Smooth muscle cell (in vitro differentiated cells): ENCODE results near the gene BDKRB2. TPM values are rescaled to one million over a fixed set of nuclear protein-coding genes. Genes with fewer than 3 reads are reported as not detected.

ENCODE experiments used
- DNase-seq: peaks from one replicate; lab custom pipeline; 2025; ENCODE audit not compliant: unreplicated experiment; lab: John Stamatoyannopoulos, UW
- H2AFZ ChIP-seq: fragments of 200-600 bp; sonication (generic); 2 replicates; pipeline ENCODE4 v1.6.0; 2016; ENCODE audit warnings: antibody characterized with exemption, low read depth, mild to moderate bottlenecking
- H3F3A ChIP-seq: fragments of 200-600 bp; sonication (generic); 2 replicates; pipeline ENCODE4 v1.6.0; 2017; ENCODE audit warnings: antibody characterized with exemption, low read depth
- H3K27ac ChIP-seq: fragments of 200-600 bp; sonication (generic); 2 replicates; pipeline ENCODE4 v1.5.1; 2016; ENCODE audit warnings: low read depth, mild to moderate bottlenecking
- H3K27me3 ChIP-seq: fragments of 200-600 bp; sonication (generic); 2 replicates; pipeline ENCODE4 v1.6.1; 2016; ENCODE audit warnings: low read depth, mild to moderate bottlenecking
- H3K36me3 ChIP-seq: fragments of 200-600 bp; sonication (generic); 2 replicates; pipeline ENCODE4 v1.5.1; 2016; ENCODE audit warnings: low read depth
- H3K4me1 ChIP-seq: fragments of 200-600 bp; sonication (generic); 2 replicates; pipeline ENCODE4 v1.5.1; 2016; ENCODE audit warnings: low read depth
- H3K4me2 ChIP-seq: fragments of 200-600 bp; sonication (generic); 2 replicates; pipeline ENCODE4 v1.6.0; 2016; ENCODE audit warnings: mild to moderate bottlenecking
- H3K4me3 ChIP-seq: fragments of 200-600 bp; sonication (generic); 2 replicates; pipeline ENCODE4 v1.5.1; 2016; ENCODE audit warnings: mild to moderate bottlenecking
- H3K79me2 ChIP-seq: fragments of 200-600 bp; sonication (generic); 2 replicates; pipeline ENCODE4 v1.6.0; 2016; ENCODE audit warnings: low read depth, mild to moderate bottlenecking
- H3K9ac ChIP-seq: fragments of 200-600 bp; sonication (generic); 2 replicates; pipeline ENCODE4 v1.6.0; 2016; ENCODE audit warnings: low read depth
- H3K9me3 ChIP-seq: fragments of 200-600 bp; sonication (generic); replicated peaks from 2 replicates; pipeline ENCODE4 v1.5.1; 2016; ENCODE audit warnings: low read depth
- H4K20me1 ChIP-seq: fragments of 200-600 bp; sonication (generic); 2 replicates; pipeline ENCODE4 v1.6.0; 2016; ENCODE audit warnings: low read depth
- CTCF ChIP-seq: fragments of 200-600 bp; sonication (generic); IDR thresholded peaks from 2 replicates; pipeline ENCODE4 v1.5.1; 2017; ENCODE audit warnings: borderline replicate concordance, mild to moderate bottlenecking, antibody characterized with exemption; ENCODE audit not compliant: insufficient read depth, poor library complexity, severe bottlenecking
- WGBS: methylation state at CpG from one replicate; pipeline ENCODE4 v1.1.7; 2016; ENCODE audit warnings: low lambda C conversion rate; 5-methylcytosine and 5-hydroxymethylcytosine counted together
- polyA plus RNA-seq: library from polyadenylated mRNA; unstranded; fragments of >200 nt; fragmentation: Nextera tagmentation; extraction: Ambion mirVana; gene quantifications from 2 replicates; pipeline ENCODE4 v1.2.1, GENCODE V29; 2016
- total RNA-seq: library from RNA; depleted of rRNA; stranded (reverse); fragments of >200 nt; gene quantifications from 2 replicates; pipeline ENCODE4 v1.2.3, GENCODE V29; 2014

BDKRB2 gene
- total and polyA plus RNA-seq, 2 experiments from 2014 or later = 10.4 to 16.9 TPM

DNA sequence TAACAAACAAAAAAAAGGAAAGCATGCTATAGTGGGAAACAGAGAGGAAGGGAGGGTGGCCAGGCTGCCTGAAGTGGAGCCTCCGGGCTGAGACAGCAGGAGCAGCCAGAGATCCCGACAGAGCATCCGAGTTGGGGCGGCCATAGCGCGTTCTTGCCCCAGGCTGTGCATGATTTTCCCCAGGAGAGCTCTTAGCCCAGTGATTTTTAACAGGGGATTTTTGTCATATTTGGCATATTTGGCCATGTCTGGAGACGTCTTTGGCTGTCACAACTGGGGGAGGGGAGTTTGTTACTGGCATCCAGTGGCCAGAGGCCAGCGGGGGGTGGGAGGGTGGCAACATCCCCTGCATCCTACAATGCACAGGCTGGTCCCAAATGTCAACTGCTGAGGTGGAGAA lies 74.9 kb downstream of the BDKRB2 start:
- no peak for TF ChIP-seq CTCF
- no peak overlapping the region for H3K9ac ChIP-seq
- H3K79me2 ChIP-seq = no peaks in the 10 kb centered on the region
- H3K4me1 ChIP-seq = peaks cover 20% of the 10 kb centered on the region
- H2AFZ ChIP-seq = no peak overlapping the region
- peaks cover 23% of the 10 kb centered on the region for H3F3A ChIP-seq
- H3K27me3 ChIP-seq = no peaks in the 10 kb centered on the region
- H3K36me3 ChIP-seq = no peaks in the 10 kb centered on the region
- no peak for DNase-seq
- no peak overlapping the region for H3K4me3 ChIP-seq
- WGBS = 61% methylated on average over 8 of the region's 8 CpGs
- H3K27ac ChIP-seq = peak overlapping the region; percentile 35
- H4K20me1 ChIP-seq = no peaks in the 10 kb centered on the region
- peak overlapping the region; percentile 42 for H3K4me2 ChIP-seq
- no peaks in the 10 kb centered on the region for H3K9me3 ChIP-seq

DNA sequence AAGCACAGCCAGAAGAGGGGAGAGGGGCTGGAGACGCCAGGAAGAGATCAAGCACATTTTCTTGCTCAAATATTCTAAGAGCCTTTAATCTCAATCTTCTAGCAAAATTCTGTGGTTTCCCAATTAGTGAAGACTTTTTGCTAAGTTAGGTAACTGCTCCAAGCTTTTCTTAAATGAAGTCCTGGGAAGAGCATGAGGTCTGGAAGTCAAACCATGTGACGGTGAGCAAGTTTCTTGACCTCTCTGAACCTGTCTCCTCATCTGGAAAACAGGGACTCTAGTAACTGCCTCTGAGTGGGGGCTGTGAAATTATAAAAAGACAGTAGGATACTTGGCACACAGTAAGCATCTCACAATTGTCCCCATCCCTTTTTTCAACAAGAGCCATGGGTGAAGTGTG lies 75.5 kb downstream of the BDKRB2 start:
- no peak for DNase-seq
- no peaks in the 10 kb centered on the region for H3K27me3 ChIP-seq
- H3K79me2 ChIP-seq = no peaks in the 10 kb centered on the region
- H2AFZ ChIP-seq = no peak overlapping the region
- no peak for TF ChIP-seq CTCF
- WGBS = 62% methylated on average over 2 of the region's 2 CpGs
- H3K4me2 ChIP-seq = no peak overlapping the region
- H3K9me3 ChIP-seq = no peaks in the 10 kb centered on the region
- H3F3A ChIP-seq = peaks cover 18% of the 10 kb centered on the region
- H3K4me1 ChIP-seq = peaks cover 18% of the 10 kb centered on the region
- peak overlapping the region; percentile 35 for H3K27ac ChIP-seq
- H3K4me3 ChIP-seq = no peak overlapping the region
- H3K36me3 ChIP-seq = no peaks in the 10 kb centered on the region
- no peaks in the 10 kb centered on the region for H4K20me1 ChIP-seq
- H3K9ac ChIP-seq = no peak overlapping the region

- no peaks in the 10 kb centered on the region for H3K27me3 ChIP-seq
- no peak overlapping the region for H2AFZ ChIP-seq
- peaks cover 19% of the 10 kb centered on the region for H3K4me1 ChIP-seq
- no peaks in the 10 kb centered on the region for H3K9me3 ChIP-seq
- H3K27ac ChIP-seq = peak overlapping the region; percentile 64
- 38% methylated on average over 4 of the region's 4 CpGs for WGBS
- no peak overlapping the region for H3K9ac ChIP-seq
- H3K4me3 ChIP-seq = no peak overlapping the region
- no peak for DNase-seq
- H3F3A ChIP-seq = peaks cover 10% of the 10 kb centered on the region
- peak overlapping the region; percentile 1 for H3K4me2 ChIP-seq
- no peaks in the 10 kb centered on the region for H4K20me1 ChIP-seq
- no peaks in the 10 kb centered on the region for H3K36me3 ChIP-seq
- no peak for TF ChIP-seq CTCF
- H3K79me2 ChIP-seq = no peaks in the 10 kb centered on the region
Observed at GRCh38 chr14:96281486-96281885, 76.8 kb downstream of the BDKRB2 start.

GRCh38 chr14:96284008-96284407 lies 79.4 kb downstream of the BDKRB2 start:
- Histone ChIP-seq H3K9me3 (no peaks in the 10 kb centered on the region), H2AFZ (no peak overlapping the region), H3K4me1 (peaks cover 19% of the 10 kb centered on the region), H4K20me1 (no peaks in the 10 kb centered on the region), H3K79me2 (no peaks in the 10 kb centered on the region), H3K9ac (no peak overlapping the region), H3K4me3 (no peak overlapping the region), H3K36me3 (no peaks in the 10 kb centered on the region), H3K27me3 (no peaks in the 10 kb centered on the region), H3F3A (peaks cover 10% of the 10 kb centered on the region), H3K4me2 (no peak overlapping the region), H3K27ac (no peak overlapping the region)
- no peak for DNase-seq
- WGBS = 97% methylated on average over 9 of the region's 9 CpGs
- no peak for TF ChIP-seq CTCF
